GM12874 (cell line): ENCODE results near the gene DDAH1.

Experiments
- CTCF ChIP-seq: IDR thresholded peaks from 2 replicates; pipeline ENCODE4 v1.5.1; 2011; ENCODE audit warnings: low read depth, mild to moderate bottlenecking, control low read depth, low read length, moderate library complexity; ENCODE audit not compliant: insufficient read depth

Gene DDAH1

GRCh38 chr1:85330711-85331290 is 134.2 kb downstream of the DDAH1 start:
- no peak for TF ChIP-seq CTCF

- TF ChIP-seq CTCF = no peak
Observed at GRCh38 chr1:85330214-85330631, 134.7 kb downstream of the DDAH1 start.

- TF ChIP-seq CTCF = no peak
Observed at GRCh38 chr1:85328713-85329397, 136.1 kb downstream of the DDAH1 start.

DNA sequence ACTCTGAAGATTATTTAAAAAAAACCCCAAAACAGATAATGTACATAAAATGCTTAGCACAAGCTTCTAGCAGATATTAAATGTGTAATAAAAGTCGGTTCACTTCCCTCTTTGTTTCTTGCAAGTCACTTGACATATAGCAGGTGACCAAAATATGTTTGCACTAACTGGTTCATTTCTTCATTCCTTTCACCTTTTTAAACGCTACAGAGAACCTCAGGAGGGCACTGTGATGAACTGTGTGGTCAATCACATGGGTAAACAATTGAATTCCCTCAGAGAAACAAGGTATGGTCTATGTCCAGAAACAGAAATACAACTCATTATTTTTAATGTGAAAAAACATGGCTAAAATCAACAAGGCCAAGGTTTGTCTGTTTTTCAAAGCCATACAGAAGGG is 137.2 kb downstream of the DDAH1 start:
- no peak for TF ChIP-seq CTCF

DNA sequence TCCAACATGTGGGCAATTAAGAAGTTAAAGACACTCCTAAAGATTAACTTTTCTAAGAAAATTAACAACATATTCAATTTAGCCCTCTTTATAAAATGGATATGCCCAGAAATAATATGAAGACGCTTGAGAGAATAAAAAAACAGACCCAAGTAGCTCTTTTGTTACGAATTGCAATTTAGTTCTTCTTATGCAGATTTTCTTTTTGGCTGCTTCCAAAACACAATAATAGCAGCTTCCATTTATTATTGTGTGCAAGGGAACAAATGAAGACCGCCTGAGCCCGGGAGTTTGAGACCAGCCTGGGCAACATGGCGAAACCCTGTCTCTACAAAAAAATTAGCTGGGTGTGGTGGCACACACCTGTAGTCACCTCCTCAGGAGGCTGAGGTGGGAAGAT is 138.1 kb downstream of the DDAH1 start:
- no peak for TF ChIP-seq CTCF

DNA sequence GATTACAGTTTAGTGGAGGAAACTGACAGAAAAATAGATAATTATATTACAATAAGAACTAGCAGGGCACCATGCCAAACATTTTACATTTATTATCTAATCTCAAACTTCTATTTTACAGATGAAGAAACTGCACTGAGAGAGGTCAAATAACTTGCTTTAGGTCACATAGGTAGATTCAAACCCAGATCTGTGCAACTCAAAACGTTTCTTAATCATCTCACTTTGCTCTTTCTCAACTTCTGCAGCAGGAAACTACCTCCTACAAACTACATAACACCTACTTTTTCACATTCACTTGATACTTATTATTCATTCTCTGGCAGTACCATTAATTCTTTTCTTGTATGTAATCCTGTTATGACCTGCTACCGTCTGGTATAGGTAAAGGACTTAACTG is 138.6 kb downstream of the DDAH1 start:
- TF ChIP-seq CTCF = no peak

- no peak for TF ChIP-seq CTCF
Observed at GRCh38 chr1:85325920-85326319, 139.0 kb downstream of the DDAH1 start.
